Measurements from ENCODE around the gene CSPG5. TPM values are rescaled to one million over a fixed set of nuclear protein-coding genes. Genes with fewer than 3 reads are reported as not detected.

Gene CSPG5
- total RNA-seq, 1 experiment from 2014 or later, result 5.7 TPM

GRCh38 chr3:47525617-47526016, 53.0 kb downstream of the CSPG5 start:
- H3K4me1 Mint-ChIP-seq, result peaks cover 18 to 19% of the 10 kb centered on the region in 2 experiments
- Histone ChIP-seq H4K20me1 (ENCODE audit: control insufficient read depth, insufficient read depth, insufficient read length) (no peaks in the 10 kb centered on the region), H2BK5ac (ENCODE audit: insufficient read length, low read length) (no peak overlapping the region), H2BK12ac (ENCODE audit: insufficient read length, low read depth, low read length) (no peak overlapping the region), H3K23me2 (ENCODE audit: insufficient read length, low read depth, low read length, poor library complexity, severe bottlenecking) (no peaks in the 10 kb centered on the region), H3K23ac (ENCODE audit: insufficient read length, low read depth, low read length) (no peak overlapping the region), H3K18ac (ENCODE audit: insufficient read length, low read depth, low read length) (no peak overlapping the region), H4K91ac (ENCODE audit: insufficient read length, low read depth, low read length) (no peak overlapping the region), H2AK5ac (ENCODE audit: insufficient read length, low read length) (no peak overlapping the region), H3K27ac (ENCODE audit: insufficient read length, low read depth, low read length) (no peak overlapping the region), H3K4ac (ENCODE audit: low read depth, low read length) (no peak overlapping the region), H3K79me2 (ENCODE audit: insufficient read depth, low read length) (0 out of 2 replicates have a peak, but pooled peaks cover 2% of the 10 kb centered on the region), H3K14ac (ENCODE audit: insufficient read depth, low read length) (no peak overlapping the region), H3K79me1 (ENCODE audit: insufficient read depth, low read depth, low read length, poor library complexity, severe bottlenecking) (no peaks in the 10 kb centered on the region), H2AFZ (ENCODE audit: low read length) (no peak overlapping the region), H2BK20ac (ENCODE audit: low read depth, low read length, poor library complexity, severe bottlenecking) (no peak overlapping the region), H3K4me2 (ENCODE audit: insufficient read depth, insufficient read length, low read length) (no peak overlapping the region), H3T11ph (ENCODE audit: low read length) (no peak overlapping the region), H3K27me3 (ENCODE audit: insufficient read depth, low read length) (peaks cover 8% of the 10 kb centered on the region; the same call in 1 of the 2 replicates), H3K4me1 (ENCODE audit: insufficient read depth, low read length) (peaks cover 3% of the 10 kb centered on the region; the same call in 1 of the 2 replicates), H3K56ac (ENCODE audit: insufficient read length, low read depth, low read length) (no peak overlapping the region), H4K8ac (replicated peaks; ENCODE audit: insufficient read length, low read depth, low read length) (no peak overlapping the region), H3K9ac (ENCODE audit: extremely low read depth, insufficient read length, low read length) (no peak overlapping the region), H2BK15ac (ENCODE audit: low read depth, low read length) (no peak overlapping the region), H2BK120ac (ENCODE audit: low read depth, low read length, poor library complexity, severe bottlenecking) (no peak overlapping the region), H3K9me3 (ENCODE audit: control insufficient read depth, low read depth, low read length) (no peaks in the 10 kb centered on the region), H4K5ac (ENCODE audit: insufficient read length, low read depth, low read length) (no peak overlapping the region)
- no CpG with 5 or more reads among the region's 4 CpGs for WGBS (ENCODE audit: extremely low coverage, insufficient read length, low lambda C conversion rate)
- H3K9me3 Mint-ChIP-seq, result no peaks in the 10 kb centered on the region; a peak in 1 of 5 replicates
- no peak for DNase-seq
- H3K27me3 Mint-ChIP-seq (ENCODE audit: low read depth), result peaks cover 17% of the 10 kb centered on the region
- TF ChIP-seq CTCF (conservative IDR thresholded peaks at IDR 0.05), result no peak
- no peak overlapping the region for H3K27ac Mint-ChIP-seq
- no peak overlapping the region for H3K4me3 Mint-ChIP-seq
- peaks cover 0 to 2% (median 0%) of the 10 kb centered on the region in 3 experiments; a peak in 1 of 7 replicates for H3K36me3 Mint-ChIP-seq (ENCODE audit: insufficient read depth in 1 of 3, low read depth in 3 of 3)
